Central memory CD4-positive, alpha-beta T cell (primary cell): Measurements from ENCODE around the gene CSN1S1.

Experiments
- DNase-seq: peaks from one replicate; pipeline ENCODE4 v3.0.0; 2022

CSN1S1 gene

DNA sequence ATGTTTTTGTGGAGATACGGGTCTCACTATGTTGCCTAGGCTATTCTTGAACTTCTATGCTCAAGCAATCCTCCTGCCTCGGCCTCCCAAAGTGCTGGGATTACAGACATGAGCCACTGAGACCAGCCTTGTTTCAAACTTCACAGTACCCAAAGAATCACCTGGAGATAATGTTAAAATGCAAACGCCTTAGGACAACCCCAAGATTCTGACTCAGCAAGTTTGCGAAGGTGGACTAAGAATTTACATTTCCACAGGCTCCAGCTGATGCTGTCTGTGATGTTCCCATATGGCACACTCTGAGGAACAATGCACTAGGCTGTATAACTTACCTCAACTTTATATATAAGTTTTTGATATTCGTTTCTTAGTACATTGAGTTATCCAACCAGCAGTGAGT is 63.9 kb downstream of the CSN1S1 start:
- no peak for DNase-seq

DNA sequence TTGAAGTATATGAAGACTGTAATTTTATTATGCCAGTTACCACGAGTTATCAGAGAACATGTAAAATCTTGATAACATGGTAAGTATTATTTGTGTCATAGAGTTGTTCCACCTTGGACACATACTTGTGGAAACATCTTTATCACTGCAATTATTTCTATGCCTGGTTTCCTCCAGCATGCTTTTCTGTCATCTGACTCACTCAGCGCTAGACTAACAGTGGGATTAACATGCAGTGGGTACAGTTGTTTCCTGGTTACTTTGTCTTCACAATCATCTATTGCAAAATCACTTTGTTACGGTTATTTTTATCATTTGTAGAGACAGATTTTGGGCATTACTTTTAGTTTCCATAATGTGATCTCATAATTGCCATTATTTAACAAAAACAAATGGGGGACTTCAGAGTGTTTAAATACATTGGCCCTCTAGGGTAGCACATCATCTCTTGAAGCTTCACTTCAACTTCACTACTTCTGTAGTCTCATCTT is 64.7 kb downstream of the CSN1S1 start, which contains the start of gene STATH:
TSS of gene STATH (plus strand) at position 441 of the 491 bp plus-strand sequence. CDS start 2,472 bp downstream, outside the sequence.
- no peak for DNase-seq
